ENCODE measurements around the gene LETMD1.

Gene LETMD1

DNA sequence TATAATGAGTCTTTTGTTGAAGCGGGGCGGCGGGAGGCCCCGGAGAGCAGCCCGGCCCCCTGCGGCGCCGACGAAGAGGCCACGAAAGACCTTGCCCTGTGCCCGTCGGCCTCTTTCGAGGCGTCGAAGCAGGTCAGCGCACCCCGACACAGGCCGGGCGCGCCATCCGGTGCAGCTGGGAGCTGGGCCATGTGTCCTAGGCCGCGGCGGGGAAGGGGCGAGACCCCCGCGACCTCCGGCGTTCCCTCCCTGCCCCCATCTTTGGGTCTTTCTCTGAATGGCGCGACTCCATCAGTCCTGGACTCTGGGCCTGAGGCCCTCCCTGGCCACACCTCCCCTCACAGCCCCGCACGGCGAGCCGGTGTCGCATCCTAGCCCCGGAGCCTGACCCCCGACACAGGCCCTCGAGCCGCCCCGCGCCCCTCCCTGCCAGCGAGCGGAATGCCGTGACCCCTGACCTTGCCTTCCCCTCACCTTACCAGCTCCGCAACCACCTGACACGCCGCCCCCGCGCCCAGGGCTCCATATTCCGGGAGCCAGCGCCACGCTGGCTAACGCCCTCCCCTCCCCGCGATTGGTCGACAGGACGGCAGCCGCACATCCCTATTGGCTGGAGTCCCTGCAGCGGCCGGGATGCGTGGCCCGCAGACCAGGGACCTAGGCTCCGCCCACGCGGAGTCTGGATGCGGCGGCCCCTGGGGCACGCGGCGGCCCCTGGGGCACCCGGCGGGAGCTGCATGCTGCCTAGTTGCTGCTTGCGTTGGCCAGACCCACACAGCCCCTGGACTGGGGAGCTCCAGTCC lies 22.1 kb upstream of the LETMD1 start, which contains the start of gene SLC11A2:
Gene SLC11A2 (minus strand): TSS at position 549 of the 803 bp plus-strand sequence. CDS start 15,656 bp downstream, outside the sequence.
- peaks cover 24% of the 10 kb centered on the region for H3K4me1 ChIP-seq (ENCODE audit: low read length)
- peaks cover 52% of the 10 kb centered on the region for H3K79me2 ChIP-seq (ENCODE audit: low read length)
- H3K27me3 ChIP-seq (replicated peaks; ENCODE audit: insufficient read depth, low read length): no peaks in the 10 kb centered on the region
- peak within 1 kb of the TSS; percentile 90 for H2AFZ ChIP-seq (ENCODE audit: low read length)
- H3K36me3 ChIP-seq (replicated peaks; ENCODE audit: insufficient read depth, low read length): no peaks in the 10 kb centered on the region
- peak; percentile 96 for DNase-seq
- H3K9me3 ChIP-seq (replicated peaks; ENCODE audit: insufficient read depth, low read length): no peaks in the 10 kb centered on the region
- H3K9ac ChIP-seq (ENCODE audit: low read length): peak within 1 kb of the TSS; percentile 72
- no peaks in the 10 kb centered on the region for H4K20me1 ChIP-seq (ENCODE audit: insufficient read depth, low read length)
- H3K9me2 ChIP-seq (replicated peaks; ENCODE audit: insufficient read depth, low read length): no peaks in the 10 kb centered on the region
- TF ChIP-seq EZH2phosphoT487 (IDR thresholded peaks at IDR 0.05; ENCODE audit: low read length) (no peak), EZH2 (optimal IDR thresholded peaks at IDR 0.05; ENCODE audit: low read depth, low read length) (no peak)
- TF ChIP-seq, protein P1, sequence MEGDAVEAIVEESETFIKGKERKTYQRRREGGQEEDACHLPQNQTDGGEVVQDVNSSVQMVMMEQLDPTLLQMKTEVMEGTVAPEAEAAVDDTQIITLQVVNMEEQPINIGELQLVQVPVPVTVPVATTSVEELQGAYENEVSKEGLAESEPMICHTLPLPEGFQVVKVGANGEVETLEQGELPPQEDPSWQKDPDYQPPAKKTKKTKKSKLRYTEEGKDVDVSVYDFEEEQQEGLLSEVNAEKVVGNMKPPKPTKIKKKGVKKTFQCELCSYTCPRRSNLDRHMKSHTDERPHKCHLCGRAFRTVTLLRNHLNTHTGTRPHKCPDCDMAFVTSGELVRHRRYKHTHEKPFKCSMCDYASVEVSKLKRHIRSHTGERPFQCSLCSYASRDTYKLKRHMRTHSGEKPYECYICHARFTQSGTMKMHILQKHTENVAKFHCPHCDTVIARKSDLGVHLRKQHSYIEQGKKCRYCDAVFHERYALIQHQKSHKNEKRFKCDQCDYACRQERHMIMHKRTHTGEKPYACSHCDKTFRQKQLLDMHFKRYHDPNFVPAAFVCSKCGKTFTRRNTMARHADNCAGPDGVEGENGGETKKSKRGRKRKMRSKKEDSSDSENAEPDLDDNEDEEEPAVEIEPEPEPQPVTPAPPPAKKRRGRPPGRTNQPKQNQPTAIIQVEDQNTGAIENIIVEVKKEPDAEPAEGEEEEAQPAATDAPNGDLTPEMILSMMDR (IDR thresholded peaks at IDR 0.05; ENCODE audit: low read length): peak; percentile 15; the same call in 1 of the 2 replicates
- peak within 1 kb of the TSS; percentile 82 for H3K4me3 ChIP-seq (ENCODE audit: low read length)
- H3F3A ChIP-seq (ENCODE audit: insufficient read depth, low read length): peaks cover 38% of the 10 kb centered on the region
- H3K4me2 ChIP-seq (ENCODE audit: low read depth, low read length): peak within 1 kb of the TSS; percentile 88
- peak within 1 kb of the TSS; percentile 86 for H3K27ac ChIP-seq (ENCODE audit: low read length)

DNA sequence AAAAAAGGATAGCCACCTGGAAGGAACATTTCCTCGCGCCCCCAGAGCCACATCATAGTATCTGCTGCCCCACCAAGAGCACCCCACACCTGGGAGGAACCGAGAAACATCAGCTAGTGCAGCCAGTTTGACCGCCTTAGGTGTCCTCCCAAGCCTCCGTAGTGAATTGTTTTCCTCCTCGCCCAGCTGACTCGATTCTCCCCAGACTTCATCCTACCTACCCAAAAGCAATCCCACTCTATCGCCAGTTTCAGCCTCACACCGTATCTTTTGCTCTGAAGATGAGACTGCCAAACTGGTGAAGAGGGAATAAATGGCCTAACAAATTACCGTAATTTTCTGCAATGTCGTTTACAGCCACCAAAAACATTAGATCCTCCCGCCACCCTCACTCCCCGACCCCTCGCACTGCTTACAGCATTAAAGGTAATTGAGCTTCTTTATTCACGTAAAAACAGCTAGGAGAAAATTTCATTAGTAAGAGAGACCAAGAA lies 20.7 kb upstream of the LETMD1 start:
- Histone ChIP-seq H3K27ac (ENCODE audit: low read length) (no peak overlapping the region), H4K20me1 (ENCODE audit: insufficient read depth, low read length) (no peaks in the 10 kb centered on the region), H3K4me2 (ENCODE audit: low read depth, low read length) (no peak overlapping the region; the same call in 1 of the 2 replicates), H3K27me3 (replicated peaks; ENCODE audit: insufficient read depth, low read length) (no peaks in the 10 kb centered on the region), H3K9me3 (replicated peaks; ENCODE audit: insufficient read depth, low read length) (no peaks in the 10 kb centered on the region), H3K9me2 (replicated peaks; ENCODE audit: insufficient read depth, low read length) (no peaks in the 10 kb centered on the region), H3F3A (ENCODE audit: insufficient read depth, low read length) (peaks cover 38% of the 10 kb centered on the region), H3K36me3 (replicated peaks; ENCODE audit: insufficient read depth, low read length) (no peaks in the 10 kb centered on the region), H2AFZ (ENCODE audit: low read length) (no peak overlapping the region), H3K9ac (ENCODE audit: low read length) (no peak overlapping the region), H3K4me3 (ENCODE audit: low read length) (no peak overlapping the region), H3K4me1 (ENCODE audit: low read length) (peaks cover 20% of the 10 kb centered on the region), H3K79me2 (ENCODE audit: low read length) (peaks cover 38% of the 10 kb centered on the region)
- no peak for DNase-seq
- TF ChIP-seq EZH2 (optimal IDR thresholded peaks at IDR 0.05; ENCODE audit: low read depth, low read length) (no peak), EZH2phosphoT487 (IDR thresholded peaks at IDR 0.05; ENCODE audit: low read length) (no peak)
- TF ChIP-seq, protein P1 (IDR thresholded peaks at IDR 0.05; ENCODE audit: low read length): no peak

DNA sequence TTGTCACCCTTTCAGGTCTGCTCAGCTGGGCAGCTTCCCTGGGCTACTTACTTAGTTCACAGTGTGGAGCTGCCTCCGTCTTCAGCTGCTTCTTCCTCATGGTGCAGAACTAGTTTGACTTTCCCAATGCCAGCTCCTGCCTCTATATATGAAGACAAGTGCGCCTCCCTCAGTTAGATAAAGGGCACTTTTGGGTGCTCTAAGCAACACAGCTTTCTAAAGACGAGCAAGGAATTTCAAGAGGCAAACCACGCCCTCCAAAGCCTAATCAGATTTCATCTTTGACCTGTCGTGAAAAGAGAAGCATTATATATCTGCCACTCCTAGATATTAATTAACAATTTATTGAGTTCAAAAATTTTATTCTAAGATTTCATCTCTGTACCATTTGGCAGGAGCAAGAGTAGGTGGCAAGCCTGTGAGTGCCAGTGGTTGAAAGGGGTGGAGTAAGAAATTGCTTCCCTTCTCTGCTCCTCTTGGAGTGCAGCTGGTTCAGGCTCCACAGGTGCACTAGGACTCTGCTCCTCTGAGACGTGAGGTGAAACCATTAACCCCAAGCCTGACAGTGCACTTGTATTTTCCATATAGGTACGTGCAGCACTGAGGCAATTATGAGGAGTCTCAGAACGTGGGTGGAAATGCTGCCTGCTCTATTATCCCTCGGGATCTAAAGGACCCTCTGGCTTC lies 19.9 kb upstream of the LETMD1 start:
- H3K9me3 ChIP-seq (replicated peaks; ENCODE audit: insufficient read depth, low read length): no peaks in the 10 kb centered on the region
- no peak overlapping the region for H3K4me3 ChIP-seq (ENCODE audit: low read length)
- H3K9ac ChIP-seq (ENCODE audit: low read length): no peak overlapping the region
- H3K4me2 ChIP-seq (ENCODE audit: low read depth, low read length): peak overlapping the region; percentile 29; the same call in 1 of the 2 replicates
- H3K4me1 ChIP-seq (ENCODE audit: low read length): peaks cover 20% of the 10 kb centered on the region
- H3K79me2 ChIP-seq (ENCODE audit: low read length): peaks cover 30% of the 10 kb centered on the region
- no peaks in the 10 kb centered on the region for H3K27me3 ChIP-seq (replicated peaks; ENCODE audit: insufficient read depth, low read length)
- H3K36me3 ChIP-seq (replicated peaks; ENCODE audit: insufficient read depth, low read length): no peaks in the 10 kb centered on the region
- no peaks in the 10 kb centered on the region for H3K9me2 ChIP-seq (replicated peaks; ENCODE audit: insufficient read depth, low read length)
- no peaks in the 10 kb centered on the region for H4K20me1 ChIP-seq (ENCODE audit: insufficient read depth, low read length)
- no peak overlapping the region for H2AFZ ChIP-seq (ENCODE audit: low read length)
- H3K27ac ChIP-seq (ENCODE audit: low read length): no peak overlapping the region
- TF ChIP-seq EZH2 (optimal IDR thresholded peaks at IDR 0.05; ENCODE audit: low read depth, low read length) (no peak), EZH2phosphoT487 (IDR thresholded peaks at IDR 0.05; ENCODE audit: low read length) (no peak)
- TF ChIP-seq, protein P1 (IDR thresholded peaks at IDR 0.05; ENCODE audit: low read length): peak; percentile 46
- peak; percentile 57 for DNase-seq
- H3F3A ChIP-seq (ENCODE audit: insufficient read depth, low read length): peaks cover 35% of the 10 kb centered on the region

Data from MM.1S (cell line).